GM18505 (cell line): Measurements from ENCODE around the gene ACVR2A.

Experiments used
- ATAC-seq: cut with Tn5 transposase; IDR thresholded peaks from one replicate; pipeline ENCODE4 v1.9.1; 2021; ENCODE audit not compliant: unreplicated experiment
- POLR2A ChIP-seq: IDR thresholded peaks from 4 replicates; pipeline ENCODE4 v1.6.1; 2011; ENCODE audit warnings: borderline replicate concordance; ENCODE audit not compliant: insufficient read depth, insufficient read length; ENCODE audit errors: extremely low read depth

ACVR2A gene

DNA sequence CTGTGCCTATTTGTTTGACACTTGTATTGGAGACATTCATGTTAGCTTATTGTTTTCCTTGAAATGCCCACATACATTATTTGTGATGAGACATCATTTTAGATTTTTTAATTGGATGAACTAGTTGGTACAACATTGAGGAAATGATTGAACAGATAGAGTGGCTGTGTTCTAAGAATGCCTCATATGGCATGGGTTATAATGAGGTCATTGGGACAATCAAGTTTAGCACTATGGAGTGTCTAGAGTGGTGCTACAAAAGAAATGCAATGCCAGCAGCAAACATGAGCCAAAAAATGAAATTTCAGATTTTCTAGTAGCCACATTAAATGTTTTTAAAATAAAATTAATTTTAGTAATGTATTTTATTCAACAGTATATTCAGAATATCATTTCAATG, 28.1 kb downstream of the ACVR2A start:
- no peak for ATAC-seq
- TF ChIP-seq POLR2A = no peak

DNA sequence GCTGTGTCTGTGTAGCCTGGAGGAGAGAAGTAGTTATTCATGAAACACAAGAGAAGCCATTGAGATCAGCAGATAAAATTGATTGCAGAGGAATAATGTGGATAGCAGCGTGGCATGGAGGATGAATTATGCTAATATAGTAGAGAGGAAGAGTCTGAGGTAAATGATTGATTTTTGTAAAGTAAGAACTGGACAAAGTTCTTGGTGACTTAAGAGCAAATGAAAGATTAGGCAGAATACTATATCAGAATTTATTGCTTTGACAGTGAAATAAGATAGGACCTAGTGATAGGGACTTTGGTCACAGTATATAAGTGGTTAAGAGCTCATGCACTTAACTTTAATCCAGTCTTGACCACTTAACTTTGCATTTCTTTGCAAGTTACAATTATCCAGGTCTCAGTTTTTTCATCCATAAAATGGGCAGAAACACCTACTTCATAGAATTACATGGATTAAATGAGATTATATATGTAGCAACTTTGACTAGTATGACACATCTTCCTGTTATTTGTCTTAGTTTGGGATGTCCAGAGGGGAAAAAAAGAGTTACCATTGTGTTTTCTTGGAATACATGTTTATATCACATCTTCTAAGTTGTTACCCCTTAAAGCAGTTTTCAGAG, 29.1 kb downstream of the ACVR2A start:
- no peak for ATAC-seq
- TF ChIP-seq POLR2A = no peak

DNA sequence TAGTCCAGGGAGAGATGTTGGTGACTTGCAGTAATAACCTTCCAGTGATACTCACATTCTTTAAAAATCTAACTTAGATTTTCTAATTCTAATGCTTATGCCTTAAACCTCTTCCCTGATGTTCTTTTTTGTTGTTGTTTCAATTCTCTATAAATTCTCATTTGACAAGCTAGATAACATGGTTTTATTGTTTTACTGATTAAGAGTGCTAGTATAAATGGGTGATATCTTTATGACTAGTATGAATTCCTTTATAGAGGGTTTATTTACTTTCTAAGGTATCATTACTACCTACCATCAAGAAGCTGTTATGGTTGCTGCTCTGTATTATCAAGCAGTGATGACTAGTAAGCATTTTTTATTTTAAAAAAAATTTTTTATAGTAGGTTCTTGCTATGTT, 35.0 kb downstream of the ACVR2A start:
- no peak for TF ChIP-seq POLR2A
- ATAC-seq = no peak

DNA sequence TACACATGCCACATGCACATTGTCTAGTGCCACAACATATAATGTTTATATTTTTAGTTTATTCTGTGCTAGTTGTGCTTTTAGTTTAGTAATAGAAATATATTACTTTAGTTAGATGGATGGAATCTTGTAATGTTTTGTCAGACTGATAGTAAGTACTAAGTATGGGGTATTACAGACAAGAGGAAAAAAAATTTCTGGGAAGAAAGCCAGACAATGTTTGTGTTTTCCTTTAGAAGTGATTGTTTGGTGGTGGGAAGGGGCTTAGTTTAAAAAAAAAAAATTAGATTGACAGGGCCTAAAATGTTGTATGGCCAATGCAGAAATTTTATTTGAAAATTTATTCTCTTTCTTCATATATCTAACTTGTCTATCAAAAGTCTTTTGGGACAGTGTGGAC, 37.8 kb downstream of the ACVR2A start:
- no peak for TF ChIP-seq POLR2A
- ATAC-seq = no peak

DNA sequence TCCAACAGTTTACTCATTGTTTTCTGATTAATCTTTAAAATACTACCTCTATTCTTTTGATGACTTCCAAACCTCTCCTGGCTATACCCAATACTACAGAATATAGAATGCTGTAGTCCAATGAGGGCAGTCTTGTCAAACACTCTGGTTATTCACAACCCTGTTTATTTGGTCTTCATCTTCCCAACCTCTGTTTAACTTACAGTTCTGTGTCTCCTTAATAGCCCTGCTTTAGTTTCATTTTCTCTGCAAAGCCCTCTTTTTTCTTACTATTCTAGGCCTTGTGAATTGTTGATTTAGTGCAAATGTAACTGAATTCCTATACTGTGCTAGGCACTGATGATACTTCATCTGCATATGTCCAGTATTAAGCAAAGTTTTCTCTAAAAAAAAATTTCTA, 40.0 kb downstream of the ACVR2A start:
- no peak for TF ChIP-seq POLR2A
- ATAC-seq = no peak

DNA sequence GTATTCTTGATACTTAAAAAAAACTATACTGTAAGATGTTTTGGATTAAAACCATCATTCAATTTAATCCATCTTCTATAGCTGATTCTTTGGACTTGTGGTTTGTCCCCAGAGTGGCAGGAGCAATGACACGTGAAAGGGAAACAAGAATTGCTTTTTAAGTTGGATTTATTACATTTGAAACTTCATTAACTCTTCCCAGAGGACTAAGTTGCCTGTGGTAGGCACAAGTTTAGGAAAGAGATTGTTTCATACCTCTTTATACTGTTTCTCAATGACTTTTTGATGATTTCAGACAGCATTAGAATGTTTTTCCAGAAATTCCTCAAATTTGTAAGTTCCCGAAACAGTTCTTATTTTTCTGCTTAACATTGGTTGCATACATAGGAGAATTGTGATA, 41.3 kb downstream of the ACVR2A start:
- TF ChIP-seq POLR2A = no peak
- ATAC-seq = no peak

DNA sequence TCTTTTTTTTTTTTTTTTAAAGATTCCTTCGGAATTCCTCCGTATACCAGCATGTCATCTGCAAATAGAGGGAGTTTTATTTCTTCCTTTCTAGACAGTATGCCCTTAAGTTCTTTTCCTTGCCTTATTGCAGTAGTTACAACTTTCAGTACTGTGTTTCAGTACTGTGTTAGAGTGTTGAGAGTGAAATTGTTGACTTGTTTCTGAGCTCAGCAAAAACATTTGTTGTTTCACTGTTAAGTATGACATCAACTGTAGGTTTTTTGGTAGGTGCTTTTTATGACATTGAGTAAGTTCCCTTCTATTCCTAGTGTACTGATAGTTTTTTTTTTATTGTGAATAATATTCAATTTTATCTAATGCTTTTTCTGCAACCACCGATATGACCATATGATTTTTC, 43.9 kb downstream of the ACVR2A start:
- no peak for TF ChIP-seq POLR2A
- no peak for ATAC-seq

DNA sequence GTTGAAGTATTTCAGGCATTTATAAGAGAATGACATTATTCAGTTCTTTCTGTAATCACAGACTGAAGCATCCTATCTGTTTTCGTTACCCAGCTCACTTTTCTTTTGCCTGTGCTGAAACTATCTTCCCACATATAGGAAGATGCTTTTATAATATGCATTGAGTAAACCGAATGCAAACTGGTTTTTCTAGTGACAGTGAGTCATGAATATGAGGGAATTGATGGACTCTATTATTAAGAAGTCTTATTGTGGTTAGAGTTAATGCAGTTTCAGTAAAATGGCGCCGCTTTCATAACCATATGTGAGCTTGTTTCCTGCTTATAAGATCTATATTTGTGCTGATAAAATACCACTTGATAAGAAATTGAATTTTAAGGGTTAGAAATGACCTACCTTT, 59.2 kb downstream of the ACVR2A start:
- no peak for TF ChIP-seq POLR2A
- no peak for ATAC-seq

DNA sequence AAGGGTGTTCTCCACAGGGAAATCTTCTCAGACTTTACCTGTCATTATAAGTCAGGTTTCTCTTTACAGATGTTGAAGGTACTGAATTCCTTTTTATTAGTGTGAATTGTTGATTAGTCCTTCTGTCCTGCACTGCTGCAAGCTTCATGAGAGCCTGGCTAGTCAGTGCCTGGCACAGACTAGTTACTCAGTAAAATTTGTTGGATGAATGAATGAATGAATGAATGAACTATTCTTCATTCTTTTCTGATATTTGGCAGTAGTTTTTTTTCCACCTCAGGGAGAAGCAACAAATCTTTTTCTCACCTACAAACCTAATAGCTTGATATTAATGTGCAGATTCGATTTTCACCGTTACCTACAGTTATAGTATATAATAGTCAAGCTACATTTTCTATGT, 64.3 kb downstream of the ACVR2A start:
- no peak for TF ChIP-seq POLR2A
- ATAC-seq = no peak

DNA sequence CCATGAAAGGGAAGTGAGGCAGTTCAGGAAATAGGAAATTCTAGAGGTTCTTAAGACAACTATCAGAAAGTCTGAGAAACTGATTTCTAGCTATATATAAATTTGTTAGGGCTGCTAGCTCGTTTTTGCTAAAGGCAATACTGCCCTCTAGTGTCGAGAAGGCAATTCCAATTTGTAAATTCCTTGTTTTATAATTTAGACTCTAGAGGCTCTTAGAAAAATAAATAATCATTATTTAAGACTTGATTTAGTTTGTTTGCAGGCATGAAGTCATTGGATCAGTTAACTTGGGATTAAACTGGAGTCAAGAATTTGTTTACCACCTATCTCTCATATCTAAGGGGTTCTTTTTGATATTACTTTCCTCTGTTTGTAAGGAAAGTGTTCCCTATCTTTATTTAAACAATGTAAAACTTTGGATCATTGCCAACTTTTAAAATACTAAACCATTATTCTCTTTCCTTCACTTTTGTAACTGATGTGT, 66.2 kb downstream of the ACVR2A start:
- no peak for ATAC-seq
- no peak for TF ChIP-seq POLR2A

DNA sequence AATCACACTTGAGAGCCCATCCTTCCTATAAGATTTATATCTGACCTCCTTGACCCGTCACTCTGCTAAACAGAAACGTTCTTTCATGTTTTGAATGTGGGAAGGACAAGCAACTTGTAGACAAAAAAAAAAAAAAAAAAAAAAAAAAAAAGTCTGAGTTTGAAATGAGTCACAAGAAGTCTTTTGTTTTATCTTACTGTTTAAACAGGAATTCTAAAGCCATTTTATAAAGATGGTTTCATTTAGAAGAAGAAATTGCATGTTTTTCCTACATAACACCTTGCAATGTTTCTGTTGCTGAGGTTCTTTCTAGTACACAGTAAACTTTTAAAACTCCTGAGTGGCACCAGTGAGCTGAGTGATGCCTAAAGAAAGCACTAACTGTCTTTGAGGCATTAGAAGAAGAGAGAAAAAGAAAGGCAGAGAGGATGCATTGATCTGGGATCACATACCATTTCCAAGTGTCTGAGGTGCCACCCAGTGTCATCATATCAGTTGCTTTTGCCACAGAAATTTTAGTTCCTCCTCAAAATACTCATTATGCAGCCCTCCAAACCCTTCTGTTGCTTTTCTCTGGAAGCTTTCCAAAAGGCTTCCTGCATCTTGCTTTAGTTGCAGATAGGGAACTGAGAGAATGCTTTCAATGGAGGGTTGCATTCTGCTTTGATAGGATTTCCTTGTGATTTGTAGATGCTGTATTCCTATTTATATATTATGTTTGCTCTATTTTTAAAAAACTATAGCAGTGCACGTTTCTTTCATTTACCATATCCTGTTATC, 69.1 kb downstream of the ACVR2A start:
- ATAC-seq = no peak

DNA sequence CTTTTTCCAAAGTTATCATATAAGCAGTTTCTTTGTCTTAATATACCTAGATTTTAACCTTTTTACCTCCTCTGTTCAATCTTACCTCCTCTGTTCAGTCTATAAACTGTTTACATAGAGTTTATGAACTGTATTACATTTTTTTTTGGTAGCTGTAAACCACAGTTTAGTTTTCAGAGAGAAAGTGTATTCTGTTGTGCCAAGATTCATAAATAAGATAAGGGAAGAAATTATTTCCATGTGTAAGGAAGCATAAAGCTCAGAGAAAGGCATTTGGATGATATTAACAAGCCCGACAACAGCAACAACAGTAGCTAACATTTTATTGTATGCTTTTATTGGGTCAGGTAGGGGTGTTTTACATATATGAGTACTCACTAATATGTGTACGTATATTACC, 71.2 kb downstream of the ACVR2A start:
- TF ChIP-seq POLR2A = no peak
- ATAC-seq = no peak

More for the DNA sequence above, 69.1 kb downstream of the ACVR2A start:
- TF ChIP-seq POLR2A = no peak

DNA sequence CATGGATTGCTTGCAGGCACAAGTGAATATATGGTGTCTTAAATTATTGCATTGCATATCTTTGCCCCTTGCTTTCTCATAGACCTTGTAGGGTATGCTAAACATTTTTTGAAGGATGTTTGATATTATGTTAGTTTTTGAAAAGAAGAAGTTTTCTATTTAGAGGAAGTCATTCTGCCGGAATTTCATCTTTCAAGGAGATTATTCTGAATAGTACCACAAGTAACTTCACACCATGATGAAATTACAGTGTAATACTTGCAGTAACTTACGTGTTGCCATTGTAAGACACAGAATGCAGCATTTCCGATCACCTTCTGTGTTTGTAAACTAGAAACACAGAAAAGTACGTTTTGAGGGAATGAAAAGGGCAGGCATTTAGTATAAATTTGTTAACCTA, 71.9 kb downstream of the ACVR2A start:
- no peak for TF ChIP-seq POLR2A
- ATAC-seq = no peak

DNA sequence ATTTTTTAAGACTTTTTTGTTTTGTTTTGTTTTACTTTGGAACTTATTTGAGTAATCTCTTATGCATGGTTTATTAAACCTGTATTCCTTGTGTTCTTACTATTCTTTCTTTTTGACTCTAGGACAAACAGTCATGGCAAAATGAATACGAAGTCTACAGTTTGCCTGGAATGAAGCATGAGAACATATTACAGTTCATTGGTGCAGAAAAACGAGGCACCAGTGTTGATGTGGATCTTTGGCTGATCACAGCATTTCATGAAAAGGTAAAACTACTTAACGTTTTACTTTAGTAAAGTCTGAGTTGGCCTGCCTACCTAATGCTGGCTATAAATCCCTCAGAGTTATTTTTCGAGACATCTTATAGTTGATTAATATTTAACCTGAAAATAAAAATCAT, 72.3 kb downstream of the ACVR2A start:
- no peak for TF ChIP-seq POLR2A
- ATAC-seq = no peak
